MM.1S (cell line): Measurements from ENCODE around the gene PGA4.

Source experiments
- DNase-seq: peaks from one replicate; pipeline ENCODE4 v3.0.0-alpha.2; 2015
- H2AFZ ChIP-seq: fragments of 300-600 bp; sonication (generic); 2 replicates; pipeline ENCODE4 v1.6.0; 2016; ENCODE audit warnings: antibody characterized with exemption, low read length
- H3F3A ChIP-seq: fragments of 300-600 bp; sonication (generic); 2 replicates; pipeline ENCODE4 v1.6.1; 2016; ENCODE audit warnings: mild to moderate bottlenecking, antibody characterized with exemption, low read length, moderate library complexity, mixed read lengths; ENCODE audit not compliant: insufficient read depth
- H3K27ac ChIP-seq: fragments of 300-600 bp; sonication (generic); 2 replicates; pipeline ENCODE4 v1.5.1; 2016; ENCODE audit warnings: mild to moderate bottlenecking, low read length
- H3K27me3 ChIP-seq: fragments of 300-600 bp; sonication (generic); replicated peaks from 2 replicates; pipeline ENCODE4 v1.6.0; 2016; ENCODE audit warnings: low read length; ENCODE audit not compliant: insufficient read depth
- H3K36me3 ChIP-seq: fragments of 300-600 bp; sonication (generic); replicated peaks from 2 replicates; pipeline ENCODE4 v1.6.1; 2016; ENCODE audit warnings: mild to moderate bottlenecking, low read length, mixed read lengths; ENCODE audit not compliant: insufficient read depth
- H3K4me1 ChIP-seq: fragments of 300-600 bp; sonication (generic); 2 replicates; pipeline ENCODE4 v1.6.1; 2016; ENCODE audit warnings: low read length, mixed read lengths
- H3K4me2 ChIP-seq: fragments of 300-600 bp; sonication (generic); 2 replicates; pipeline ENCODE4 v1.6.0; 2016; ENCODE audit warnings: low read depth, low read length
- H3K4me3 ChIP-seq: fragments of 300-600 bp; sonication (generic); 2 replicates; pipeline ENCODE4 v1.5.1; 2016; ENCODE audit warnings: low read length, mixed read lengths
- H3K79me2 ChIP-seq: fragments of 300-600 bp; sonication (generic); 2 replicates; pipeline ENCODE4 v1.6.1; 2016; ENCODE audit warnings: mixed run types, low read length, mixed read lengths
- H3K9ac ChIP-seq: fragments of 300-600 bp; sonication (generic); 2 replicates; pipeline ENCODE4 v1.6.1; 2016; ENCODE audit warnings: low read length, mixed read lengths
- H3K9me2 ChIP-seq: fragments of 300-600 bp; sonication (generic); replicated peaks from 2 replicates; pipeline ENCODE4 v1.6.1; 2016; ENCODE audit warnings: mild to moderate bottlenecking, low read length, mixed read lengths; ENCODE audit not compliant: insufficient read depth
- H3K9me3 ChIP-seq: fragments of 300-600 bp; sonication (generic); replicated peaks from 2 replicates; pipeline ENCODE4 v1.6.1; 2016; ENCODE audit warnings: mild to moderate bottlenecking, low read length, mixed read lengths; ENCODE audit not compliant: insufficient read depth
- H4K20me1 ChIP-seq: fragments of 300-600 bp; sonication (generic); 2 replicates; pipeline ENCODE4 v1.6.1; 2016; ENCODE audit warnings: mild to moderate bottlenecking, low read length, moderate library complexity, mixed read lengths; ENCODE audit not compliant: insufficient read depth
- EZH2 ChIP-seq: fragments of 300-600 bp; sonication (generic); optimal IDR thresholded peaks from 2 replicates; pipeline ENCODE3; 2017; ENCODE audit warnings: low read depth, mild to moderate bottlenecking, antibody characterized with exemption, low read length, mixed read lengths
- EZH2phosphoT487 ChIP-seq: fragments of 300-600 bp; sonication (generic); IDR thresholded peaks from 2 replicates; pipeline ENCODE4 v1.6.1; 2018; ENCODE audit warnings: antibody characterized with exemption, low read length
- TF ChIP-seq, protein P1 (sequence below): fragments of 300-600 bp; sonication (generic); IDR thresholded peaks from 2 replicates; pipeline ENCODE4 v1.5.1; 2016; ENCODE audit warnings: antibody characterized with exemption, low read length, mixed read lengths

Gene PGA4

DNA sequence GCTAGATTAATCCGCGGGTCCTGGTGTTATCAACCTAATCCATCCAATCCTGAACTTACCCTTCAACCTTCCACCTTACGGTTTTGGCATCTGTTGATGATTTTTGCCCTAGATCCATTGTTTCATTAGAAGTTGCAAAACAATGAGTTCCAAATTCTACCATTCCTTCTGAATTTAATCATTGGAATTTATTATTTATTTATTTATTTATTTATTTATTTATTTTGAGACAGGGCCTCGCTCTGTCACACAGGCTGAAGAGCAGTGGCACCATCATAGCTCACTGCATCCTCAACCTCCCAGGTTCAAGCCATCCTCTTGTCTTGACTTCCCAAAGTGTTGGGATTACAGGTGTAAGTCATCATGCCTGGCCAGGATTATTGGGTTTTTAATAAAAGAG lies 40.7 kb upstream of the PGA4 start:
- H3K9me3 ChIP-seq = no peaks in the 10 kb centered on the region
- no peak overlapping the region for H3K4me2 ChIP-seq
- H3K36me3 ChIP-seq = no peaks in the 10 kb centered on the region
- TF ChIP-seq EZH2 (no peak), EZH2phosphoT487 (no peak)
- TF ChIP-seq, protein P1, sequence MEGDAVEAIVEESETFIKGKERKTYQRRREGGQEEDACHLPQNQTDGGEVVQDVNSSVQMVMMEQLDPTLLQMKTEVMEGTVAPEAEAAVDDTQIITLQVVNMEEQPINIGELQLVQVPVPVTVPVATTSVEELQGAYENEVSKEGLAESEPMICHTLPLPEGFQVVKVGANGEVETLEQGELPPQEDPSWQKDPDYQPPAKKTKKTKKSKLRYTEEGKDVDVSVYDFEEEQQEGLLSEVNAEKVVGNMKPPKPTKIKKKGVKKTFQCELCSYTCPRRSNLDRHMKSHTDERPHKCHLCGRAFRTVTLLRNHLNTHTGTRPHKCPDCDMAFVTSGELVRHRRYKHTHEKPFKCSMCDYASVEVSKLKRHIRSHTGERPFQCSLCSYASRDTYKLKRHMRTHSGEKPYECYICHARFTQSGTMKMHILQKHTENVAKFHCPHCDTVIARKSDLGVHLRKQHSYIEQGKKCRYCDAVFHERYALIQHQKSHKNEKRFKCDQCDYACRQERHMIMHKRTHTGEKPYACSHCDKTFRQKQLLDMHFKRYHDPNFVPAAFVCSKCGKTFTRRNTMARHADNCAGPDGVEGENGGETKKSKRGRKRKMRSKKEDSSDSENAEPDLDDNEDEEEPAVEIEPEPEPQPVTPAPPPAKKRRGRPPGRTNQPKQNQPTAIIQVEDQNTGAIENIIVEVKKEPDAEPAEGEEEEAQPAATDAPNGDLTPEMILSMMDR = no peak
- H2AFZ ChIP-seq = no peak overlapping the region
- H4K20me1 ChIP-seq = no peaks in the 10 kb centered on the region
- H3K79me2 ChIP-seq = no peaks in the 10 kb centered on the region
- H3K9me2 ChIP-seq = no peaks in the 10 kb centered on the region
- no peaks in the 10 kb centered on the region for H3K27me3 ChIP-seq
- H3F3A ChIP-seq = no peaks in the 10 kb centered on the region
- H3K4me3 ChIP-seq = no peak overlapping the region
- DNase-seq = no peak
- no peak overlapping the region for H3K27ac ChIP-seq
- H3K9ac ChIP-seq = no peak overlapping the region
- H3K4me1 ChIP-seq = no peaks in the 10 kb centered on the region

DNA sequence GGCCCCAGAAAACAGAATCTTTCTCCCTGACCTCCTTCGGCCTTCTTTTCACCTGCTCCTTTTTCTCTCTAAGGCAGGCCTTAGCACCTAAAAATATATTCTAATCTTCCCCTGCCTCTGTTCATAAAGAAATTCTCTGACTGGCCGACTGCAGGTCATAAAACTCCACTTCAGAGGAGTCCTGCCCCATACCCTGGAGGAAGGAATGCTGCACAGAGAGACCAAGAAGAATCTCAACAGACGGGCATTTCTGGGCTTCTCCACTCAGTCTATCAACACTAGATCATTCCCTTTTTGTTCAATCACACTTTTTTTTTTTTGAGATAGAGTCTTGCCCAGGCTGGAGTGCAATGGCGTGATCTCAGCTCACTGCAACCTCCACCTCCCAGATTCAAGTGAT lies 38.5 kb upstream of the PGA4 start:
- no peaks in the 10 kb centered on the region for H3K9me2 ChIP-seq
- H2AFZ ChIP-seq = no peak overlapping the region
- H3K79me2 ChIP-seq = no peaks in the 10 kb centered on the region
- no peaks in the 10 kb centered on the region for H3K4me1 ChIP-seq
- no peaks in the 10 kb centered on the region for H3F3A ChIP-seq
- no peaks in the 10 kb centered on the region for H4K20me1 ChIP-seq
- H3K4me2 ChIP-seq = no peak overlapping the region
- DNase-seq = no peak
- no peak overlapping the region for H3K9ac ChIP-seq
- H3K27ac ChIP-seq = no peak overlapping the region
- no peaks in the 10 kb centered on the region for H3K36me3 ChIP-seq
- H3K9me3 ChIP-seq = no peaks in the 10 kb centered on the region
- no peak overlapping the region for H3K4me3 ChIP-seq
- H3K27me3 ChIP-seq = no peaks in the 10 kb centered on the region
- no peak for TF ChIP-seq EZH2phosphoT487
- no peak for TF ChIP-seq EZH2
- TF ChIP-seq, protein P1 = no peak

DNA sequence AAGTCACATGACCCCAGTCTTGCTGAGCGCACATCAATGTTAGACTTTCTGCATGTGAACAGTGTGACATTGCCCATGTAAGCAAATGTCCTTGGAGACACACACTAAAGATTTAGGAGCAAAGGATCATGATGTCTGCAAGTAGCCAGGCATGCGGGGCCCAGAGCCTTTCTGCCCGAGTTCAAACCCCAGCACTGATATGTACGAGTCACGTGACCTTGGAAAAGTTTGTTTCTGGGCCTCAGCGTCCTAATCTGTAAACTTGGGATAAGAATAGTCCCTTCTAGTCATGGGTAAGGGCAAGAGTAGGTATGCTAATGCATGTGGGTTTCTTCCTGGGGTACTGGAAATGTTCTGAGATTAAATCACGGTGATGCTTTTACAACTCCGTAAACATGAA lies 35.6 kb upstream of the PGA4 start:
- Histone ChIP-seq H3K9ac (no peak overlapping the region), H4K20me1 (no peaks in the 10 kb centered on the region), H3K36me3 (no peaks in the 10 kb centered on the region), H3K79me2 (no peaks in the 10 kb centered on the region), H3K27ac (no peak overlapping the region), H3K4me1 (no peaks in the 10 kb centered on the region), H3K9me3 (no peaks in the 10 kb centered on the region), H3K27me3 (no peaks in the 10 kb centered on the region), H3K9me2 (no peaks in the 10 kb centered on the region), H3K4me3 (no peak overlapping the region), H2AFZ (no peak overlapping the region), H3F3A (no peaks in the 10 kb centered on the region), H3K4me2 (no peak overlapping the region)
- DNase-seq = no peak
- TF ChIP-seq EZH2 = no peak
- TF ChIP-seq EZH2phosphoT487 = no peak
- TF ChIP-seq, protein P1 = no peak
